GM12891 (cell line): ENCODE results near the gene ACOX2.

Experiments used
- PAX5 ChIP-seq: IDR thresholded peaks from 2 replicates; pipeline ENCODE4 v1.6.1; 2011; ENCODE audit warnings: low read length, moderate library complexity, mild to moderate bottlenecking; ENCODE audit not compliant: insufficient read depth, severe bottlenecking
- POLR2A ChIP-seq: IDR thresholded peaks from 2 replicates; pipeline ENCODE4 v1.6.1; 2011; ENCODE audit warnings: low read depth, low read length, control low read depth
- POLR2AphosphoS5 ChIP-seq: IDR thresholded peaks from 2 replicates; pipeline ENCODE4 v1.6.1; 2011; ENCODE audit warnings: low read depth, low read length, control low read depth
- SPI1 ChIP-seq: IDR thresholded peaks from 2 replicates; pipeline ENCODE4 v1.6.1; 2011; ENCODE audit warnings: low read depth, low read length, control low read depth
- TAF1 ChIP-seq: IDR thresholded peaks from 2 replicates; pipeline ENCODE4 v1.6.1; 2011; ENCODE audit warnings: low read depth, low read length, control low read depth

GRCh38 chr3:58466899-58467563 is 70.0 kb downstream of the ACOX2 start:
- TF ChIP-seq POLR2A (no peak), POLR2AphosphoS5 (no peak), TAF1 (no peak), SPI1 (no peak), PAX5 (no peak)
